WTC11 (cell line): ENCODE results near the gene IL10RA. TPM values are rescaled to one million over a fixed set of nuclear protein-coding genes. Genes with fewer than 3 reads are reported as not detected.

Source experiments
- ATAC-seq: fragments of 200-7000 bp; cut with Tn5 transposase; 2 replicates; pipeline ENCODE4 v1.10.0; 2021; ENCODE audit warnings: mild to moderate bottlenecking, moderate library complexity
- CTCF ChIA-PET: fragments of 300-600 bp; sonication (Branson Sonifier 250); formaldehyde crosslinking; loops from one replicate; lab custom pipeline; 2021; ENCODE audit warnings: antibody characterized with exemption; lab: Charles Lee
- POLR2A ChIA-PET: fragments of 350-600 bp; sonication (Branson Sonifier 250); formaldehyde crosslinking; loops from one replicate; lab custom pipeline; 2021; ENCODE audit warnings: antibody characterized with exemption; lab: Charles Lee
- DNase-seq: peaks from one replicate; pipeline ENCODE4 v3.0.0; 2021; ENCODE audit warnings: low spot score
- H3K27ac Mint-ChIP-seq: 2 replicates; pipeline ENCODE4 v1.8.0; 2021; ENCODE audit warnings: mixed read lengths
- H3K27me3 Mint-ChIP-seq: 2 replicates; pipeline ENCODE4 v1.8.0; 2021; ENCODE audit warnings: low read depth, mild to moderate bottlenecking, moderate library complexity, mixed read lengths
- H3K36me3 Mint-ChIP-seq: 2 replicates; pipeline ENCODE4 v1.8.0; 2021; ENCODE audit warnings: mixed read lengths
- H3K4me1 Mint-ChIP-seq: 2 replicates; pipeline ENCODE4 v1.8.0; 2022; ENCODE audit warnings: mixed read lengths
- H3K4me3 Mint-ChIP-seq: 2 replicates; pipeline ENCODE4 v1.8.0; 2021; ENCODE audit warnings: mild to moderate bottlenecking, moderate library complexity, mixed read lengths
- H3K9me3 Mint-ChIP-seq: 2 replicates; pipeline ENCODE4 v1.8.0; 2021; ENCODE audit warnings: mixed read lengths
- E2F5 ChIP-seq: sonication (generic); formaldehyde crosslinking; IDR thresholded peaks from 2 replicates; pipeline ENCODE4 v1.8.1; 2022; ENCODE audit warnings: mild to moderate bottlenecking, moderate library complexity, missing genetic modification reagents
- ERG ChIP-seq: fragments of 250-450 bp; sonication (Bioruptor Pico); IDR thresholded peaks from 2 replicates; pipeline ENCODE4 v1.8.0; 2021; ENCODE audit warnings: mild to moderate bottlenecking
- GRHL2 ChIP-seq: fragments of 250-450 bp; sonication (Bioruptor Pico); IDR thresholded peaks from 2 replicates; pipeline ENCODE4 v1.8.0; 2022; ENCODE audit warnings: mild to moderate bottlenecking, moderate library complexity; ENCODE audit not compliant: insufficient replicate concordance, severe bottlenecking
- HMGA2 ChIP-seq: fragments of 250-450 bp; sonication (Bioruptor Pico); IDR thresholded peaks from 2 replicates; pipeline ENCODE4 v1.4.0; 2021; ENCODE audit warnings: mild to moderate bottlenecking, moderate library complexity
- IRF2 ChIP-seq: sonication (generic); formaldehyde crosslinking; IDR thresholded peaks from 2 replicates; pipeline ENCODE4 v1.8.0; 2022; ENCODE audit warnings: low read depth, missing genetic modification reagents, borderline replicate concordance
- JUN ChIP-seq: sonication (generic); formaldehyde crosslinking; IDR thresholded peaks from 2 replicates; pipeline ENCODE4 v1.8.0; 2023; ENCODE audit warnings: mild to moderate bottlenecking, missing genetic modification reagents
- KAT7 ChIP-seq: sonication (generic); formaldehyde crosslinking; IDR thresholded peaks from 2 replicates; pipeline ENCODE4 v1.8.1; 2023; ENCODE audit warnings: missing genetic modification reagents, mild to moderate bottlenecking, borderline replicate concordance
- SP1 ChIP-seq: sonication (generic); formaldehyde crosslinking; conservative IDR thresholded peaks from 2 replicates; pipeline ENCODE4 v1.8.1; 2022; ENCODE audit warnings: missing genetic modification reagents
- TEAD4 ChIP-seq: sonication (generic); formaldehyde crosslinking; IDR thresholded peaks from 2 replicates; pipeline ENCODE4 v1.8.0; 2022; ENCODE audit warnings: mild to moderate bottlenecking, missing genetic modification reagents
- ZNF232 ChIP-seq: sonication (generic); formaldehyde crosslinking; IDR thresholded peaks from 2 replicates; pipeline ENCODE4 v1.8.0; 2022; ENCODE audit warnings: mild to moderate bottlenecking, missing genetic modification reagents
- ZNF317 ChIP-seq: sonication (generic); formaldehyde crosslinking; IDR thresholded peaks from 2 replicates; pipeline ENCODE4 v1.8.1; 2023; ENCODE audit warnings: low read depth, mild to moderate bottlenecking, moderate library complexity, missing genetic modification reagents, borderline replicate concordance
- ZNF416 ChIP-seq: fragments of 250-450 bp; sonication (Bioruptor Pico); IDR thresholded peaks from 2 replicates; pipeline ENCODE4 v1.9.0; 2021; ENCODE audit warnings: mild to moderate bottlenecking, inconsistent platforms
- total RNA-seq: library from RNA; stranded (reverse); gene quantifications from 3 replicates; pipeline ENCODE4 v1.2.3, GENCODE V29; 2021
- TF ChIP-seq, protein P1 (sequence below): sonication (generic); formaldehyde crosslinking; IDR thresholded peaks from 2 replicates; pipeline ENCODE4 v1.8.0; 2022; ENCODE audit warnings: mild to moderate bottlenecking, missing genetic modification reagents
- TF ChIP-seq, protein P2 (sequence below): sonication (generic); formaldehyde crosslinking; IDR thresholded peaks from 2 replicates; pipeline ENCODE4 v1.8.1; 2022; ENCODE audit warnings: mild to moderate bottlenecking, missing genetic modification reagents, moderate library complexity, borderline replicate concordance
- TF ChIP-seq, protein P3 (sequence below): sonication (generic); formaldehyde crosslinking; IDR thresholded peaks from 2 replicates; pipeline ENCODE4 v1.8.1; 2022; ENCODE audit warnings: missing genetic modification reagents, borderline replicate concordance
- TF ChIP-seq, protein P4 (sequence below): fragments of 250-450 bp; sonication (Bioruptor Pico); IDR thresholded peaks from 2 replicates; pipeline ENCODE4 v1.9.0; 2021; ENCODE audit warnings: mild to moderate bottlenecking, borderline replicate concordance
- TF ChIP-seq, protein P5 (sequence below): sonication (generic); formaldehyde crosslinking; conservative IDR thresholded peaks from 2 replicates; pipeline ENCODE4 v1.8.1; 2023; ENCODE audit warnings: mild to moderate bottlenecking, low read depth, missing genetic modification reagents, moderate library complexity

IL10RA gene
- total RNA-seq, 1 experiment from 2014 or later = 0.74 TPM

DNA sequence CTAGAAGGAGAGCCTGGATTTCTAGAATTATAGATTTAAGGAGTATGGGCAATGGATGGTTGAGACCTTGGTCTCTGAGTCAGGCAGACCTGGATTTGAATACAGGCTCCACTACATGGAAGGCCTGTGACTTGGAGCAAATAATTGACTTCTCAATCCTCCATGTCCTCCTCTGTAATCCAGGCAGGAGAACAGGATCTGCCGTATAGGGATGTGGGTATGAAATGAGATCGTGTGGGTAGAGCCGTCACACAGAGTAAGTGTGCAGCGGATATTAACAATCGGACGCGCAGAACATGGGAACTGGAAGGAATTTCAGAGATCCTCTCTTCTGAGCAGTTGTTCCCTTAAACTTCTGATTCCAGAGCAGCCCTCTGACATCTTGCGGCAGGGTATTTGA is 45.5 kb upstream of the IL10RA start:
- ATAC-seq = no peak
- no peak overlapping the region for H3K4me3 Mint-ChIP-seq
- no peak overlapping the region for H3K27ac Mint-ChIP-seq
- DNase-seq = no peak
- H3K9me3 Mint-ChIP-seq = no peaks in the 10 kb centered on the region
- no peaks in the 10 kb centered on the region for H3K36me3 Mint-ChIP-seq
- POLR2A ChIA-PET = no interaction called here
- CTCF ChIA-PET = no interaction called here
- H3K4me1 Mint-ChIP-seq = no peaks in the 10 kb centered on the region
- no peak for TF ChIP-seq ERG (CRISPR knock-in tag)
- TF ChIP-seq, protein P1, sequence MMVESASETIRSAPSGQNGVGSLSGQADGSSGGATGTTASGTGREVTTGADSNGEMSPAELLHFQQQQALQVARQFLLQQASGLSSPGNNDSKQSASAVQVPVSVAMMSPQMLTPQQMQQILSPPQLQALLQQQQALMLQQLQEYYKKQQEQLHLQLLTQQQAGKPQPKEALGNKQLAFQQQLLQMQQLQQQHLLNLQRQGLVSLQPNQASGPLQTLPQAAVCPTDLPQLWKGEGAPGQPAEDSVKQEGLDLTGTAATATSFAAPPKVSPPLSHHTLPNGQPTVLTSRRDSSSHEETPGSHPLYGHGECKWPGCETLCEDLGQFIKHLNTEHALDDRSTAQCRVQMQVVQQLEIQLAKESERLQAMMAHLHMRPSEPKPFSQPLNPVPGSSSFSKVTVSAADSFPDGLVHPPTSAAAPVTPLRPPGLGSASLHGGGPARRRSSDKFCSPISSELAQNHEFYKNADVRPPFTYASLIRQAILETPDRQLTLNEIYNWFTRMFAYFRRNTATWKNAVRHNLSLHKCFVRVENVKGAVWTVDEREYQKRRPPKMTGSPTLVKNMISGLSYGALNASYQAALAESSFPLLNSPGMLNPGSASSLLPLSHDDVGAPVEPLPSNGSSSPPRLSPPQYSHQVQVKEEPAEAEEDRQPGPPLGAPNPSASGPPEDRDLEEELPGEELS (CRISPR knock-in tag) = no peak
- no peaks in the 10 kb centered on the region for H3K27me3 Mint-ChIP-seq

- no peak for ATAC-seq
- TF ChIP-seq, protein P2, sequence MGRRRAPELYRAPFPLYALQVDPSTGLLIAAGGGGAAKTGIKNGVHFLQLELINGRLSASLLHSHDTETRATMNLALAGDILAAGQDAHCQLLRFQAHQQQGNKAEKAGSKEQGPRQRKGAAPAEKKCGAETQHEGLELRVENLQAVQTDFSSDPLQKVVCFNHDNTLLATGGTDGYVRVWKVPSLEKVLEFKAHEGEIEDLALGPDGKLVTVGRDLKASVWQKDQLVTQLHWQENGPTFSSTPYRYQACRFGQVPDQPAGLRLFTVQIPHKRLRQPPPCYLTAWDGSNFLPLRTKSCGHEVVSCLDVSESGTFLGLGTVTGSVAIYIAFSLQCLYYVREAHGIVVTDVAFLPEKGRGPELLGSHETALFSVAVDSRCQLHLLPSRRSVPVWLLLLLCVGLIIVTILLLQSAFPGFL (CRISPR knock-in tag) = no peak
- no peak for TF ChIP-seq SP1 (CRISPR knock-in tag)
- TF ChIP-seq, protein P3, sequence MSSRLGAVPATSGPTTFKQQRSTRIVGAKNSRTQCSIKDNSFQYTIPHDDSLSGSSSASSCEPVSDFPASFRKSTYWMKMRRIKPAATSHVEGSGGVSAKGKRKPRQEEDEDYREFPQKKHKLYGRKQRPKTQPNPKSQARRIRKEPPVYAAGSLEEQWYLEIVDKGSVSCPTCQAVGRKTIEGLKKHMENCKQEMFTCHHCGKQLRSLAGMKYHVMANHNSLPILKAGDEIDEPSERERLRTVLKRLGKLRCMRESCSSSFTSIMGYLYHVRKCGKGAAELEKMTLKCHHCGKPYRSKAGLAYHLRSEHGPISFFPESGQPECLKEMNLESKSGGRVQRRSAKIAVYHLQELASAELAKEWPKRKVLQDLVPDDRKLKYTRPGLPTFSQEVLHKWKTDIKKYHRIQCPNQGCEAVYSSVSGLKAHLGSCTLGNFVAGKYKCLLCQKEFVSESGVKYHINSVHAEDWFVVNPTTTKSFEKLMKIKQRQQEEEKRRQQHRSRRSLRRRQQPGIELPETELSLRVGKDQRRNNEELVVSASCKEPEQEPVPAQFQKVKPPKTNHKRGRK (CRISPR knock-in tag) = no peak
- no peak for TF ChIP-seq HMGA2 (CRISPR knock-in tag)
- no peak for TF ChIP-seq GRHL2 (CRISPR knock-in tag)
- no peak for TF ChIP-seq TEAD4 (CRISPR knock-in tag)
- TF ChIP-seq, protein P4, sequence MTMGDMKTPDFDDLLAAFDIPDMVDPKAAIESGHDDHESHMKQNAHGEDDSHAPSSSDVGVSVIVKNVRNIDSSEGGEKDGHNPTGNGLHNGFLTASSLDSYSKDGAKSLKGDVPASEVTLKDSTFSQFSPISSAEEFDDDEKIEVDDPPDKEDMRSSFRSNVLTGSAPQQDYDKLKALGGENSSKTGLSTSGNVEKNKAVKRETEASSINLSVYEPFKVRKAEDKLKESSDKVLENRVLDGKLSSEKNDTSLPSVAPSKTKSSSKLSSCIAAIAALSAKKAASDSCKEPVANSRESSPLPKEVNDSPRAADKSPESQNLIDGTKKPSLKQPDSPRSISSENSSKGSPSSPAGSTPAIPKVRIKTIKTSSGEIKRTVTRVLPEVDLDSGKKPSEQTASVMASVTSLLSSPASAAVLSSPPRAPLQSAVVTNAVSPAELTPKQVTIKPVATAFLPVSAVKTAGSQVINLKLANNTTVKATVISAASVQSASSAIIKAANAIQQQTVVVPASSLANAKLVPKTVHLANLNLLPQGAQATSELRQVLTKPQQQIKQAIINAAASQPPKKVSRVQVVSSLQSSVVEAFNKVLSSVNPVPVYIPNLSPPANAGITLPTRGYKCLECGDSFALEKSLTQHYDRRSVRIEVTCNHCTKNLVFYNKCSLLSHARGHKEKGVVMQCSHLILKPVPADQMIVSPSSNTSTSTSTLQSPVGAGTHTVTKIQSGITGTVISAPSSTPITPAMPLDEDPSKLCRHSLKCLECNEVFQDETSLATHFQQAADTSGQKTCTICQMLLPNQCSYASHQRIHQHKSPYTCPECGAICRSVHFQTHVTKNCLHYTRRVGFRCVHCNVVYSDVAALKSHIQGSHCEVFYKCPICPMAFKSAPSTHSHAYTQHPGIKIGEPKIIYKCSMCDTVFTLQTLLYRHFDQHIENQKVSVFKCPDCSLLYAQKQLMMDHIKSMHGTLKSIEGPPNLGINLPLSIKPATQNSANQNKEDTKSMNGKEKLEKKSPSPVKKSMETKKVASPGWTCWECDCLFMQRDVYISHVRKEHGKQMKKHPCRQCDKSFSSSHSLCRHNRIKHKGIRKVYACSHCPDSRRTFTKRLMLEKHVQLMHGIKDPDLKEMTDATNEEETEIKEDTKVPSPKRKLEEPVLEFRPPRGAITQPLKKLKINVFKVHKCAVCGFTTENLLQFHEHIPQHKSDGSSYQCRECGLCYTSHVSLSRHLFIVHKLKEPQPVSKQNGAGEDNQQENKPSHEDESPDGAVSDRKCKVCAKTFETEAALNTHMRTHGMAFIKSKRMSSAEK (CRISPR knock-in tag) = no peak
- TF ChIP-seq, protein P5, sequence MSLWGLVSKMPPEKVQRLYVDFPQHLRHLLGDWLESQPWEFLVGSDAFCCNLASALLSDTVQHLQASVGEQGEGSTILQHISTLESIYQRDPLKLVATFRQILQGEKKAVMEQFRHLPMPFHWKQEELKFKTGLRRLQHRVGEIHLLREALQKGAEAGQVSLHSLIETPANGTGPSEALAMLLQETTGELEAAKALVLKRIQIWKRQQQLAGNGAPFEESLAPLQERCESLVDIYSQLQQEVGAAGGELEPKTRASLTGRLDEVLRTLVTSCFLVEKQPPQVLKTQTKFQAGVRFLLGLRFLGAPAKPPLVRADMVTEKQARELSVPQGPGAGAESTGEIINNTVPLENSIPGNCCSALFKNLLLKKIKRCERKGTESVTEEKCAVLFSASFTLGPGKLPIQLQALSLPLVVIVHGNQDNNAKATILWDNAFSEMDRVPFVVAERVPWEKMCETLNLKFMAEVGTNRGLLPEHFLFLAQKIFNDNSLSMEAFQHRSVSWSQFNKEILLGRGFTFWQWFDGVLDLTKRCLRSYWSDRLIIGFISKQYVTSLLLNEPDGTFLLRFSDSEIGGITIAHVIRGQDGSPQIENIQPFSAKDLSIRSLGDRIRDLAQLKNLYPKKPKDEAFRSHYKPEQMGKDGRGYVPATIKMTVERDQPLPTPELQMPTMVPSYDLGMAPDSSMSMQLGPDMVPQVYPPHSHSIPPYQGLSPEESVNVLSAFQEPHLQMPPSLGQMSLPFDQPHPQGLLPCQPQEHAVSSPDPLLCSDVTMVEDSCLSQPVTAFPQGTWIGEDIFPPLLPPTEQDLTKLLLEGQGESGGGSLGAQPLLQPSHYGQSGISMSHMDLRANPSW = no peak
- no peak for TF ChIP-seq ZNF232 (CRISPR knock-in tag)
- TF ChIP-seq JUN = no peak
- TF ChIP-seq ZNF416 (CRISPR knock-in tag) = no peak
- no peak for TF ChIP-seq KAT7
- TF ChIP-seq ZNF317 (CRISPR knock-in tag) = no peak
- no peak for TF ChIP-seq IRF2 (CRISPR knock-in tag)
- no peak for TF ChIP-seq E2F5 (CRISPR knock-in tag)
- TF ChIP-seq, all 79 proteins: peak for 0
- POLR2A ChIA-PET = no interaction called here
- H3K27me3 Mint-ChIP-seq = no peaks in the 10 kb centered on the region
- no peak overlapping the region for H3K4me3 Mint-ChIP-seq
- no peak for DNase-seq
- no peaks in the 10 kb centered on the region for H3K36me3 Mint-ChIP-seq
- no peaks in the 10 kb centered on the region for H3K4me1 Mint-ChIP-seq
- no peak overlapping the region for H3K27ac Mint-ChIP-seq
- CTCF ChIA-PET = interaction anchor here (10.5 kb wide), 1 partner anchor 121 kb away, joined by 336 read pairs; the partner anchor contains the start of gene FXYD2
- no peaks in the 10 kb centered on the region for H3K9me3 Mint-ChIP-seq
Measured at GRCh38 chr11:117941163-117941707, 45.0 kb upstream of the IL10RA start.
